CD14-positive monocyte (primary cell): Measurements from ENCODE around the gene PON1. TPM values are rescaled to one million over a fixed set of nuclear protein-coding genes. Genes with fewer than 3 reads are reported as not detected.

ENCODE experiments used
- DNase-seq, 3 donors: peaks; one replicate each; pipeline ENCODE4 v3.0.0-alpha.2; 2011 to 2022
- H2AFZ ChIP-seq: 2 replicates; pipeline ENCODE4 v1.6.0; 2012; ENCODE audit warnings: mild to moderate bottlenecking, low read depth, low read length, inconsistent platforms; ENCODE audit not compliant: insufficient read depth, poor library complexity, severe bottlenecking
- H3K27ac ChIP-seq, 2 donors: 1 replicate in 1 of 2; 2 replicates in 1 of 2; pipeline ENCODE4 v1.5.1; 2012 to 2013; ENCODE audit warnings: low read length in 2 of 2, control low read depth in 1 of 2, inconsistent platforms in 1 of 2, low read depth in 1 of 2, mild to moderate bottlenecking in 1 of 2
- H3K27me3 ChIP-seq, 2 donors: one replicate each; pipeline versions ENCODE4 v1.6.0 to v1.6.1; 2011 to 2013; ENCODE audit warnings: low read length in 2 of 2; ENCODE audit not compliant: control insufficient read depth in 2 of 2, insufficient read depth in 2 of 2
- H3K36me3 ChIP-seq, 2 donors: replicated peaks in 1 of 2; 1 replicate in 1 of 2; 2 replicates in 1 of 2; pipeline versions ENCODE4 v1.5.1 to v1.6.1; 2012 to 2013; ENCODE audit warnings: low read length in 2 of 2, control low read depth in 1 of 2, inconsistent platforms in 1 of 2, mild to moderate bottlenecking in 1 of 2; ENCODE audit not compliant: insufficient read depth in 2 of 2, control insufficient read depth in 1 of 2
- H3K4me1 ChIP-seq, 2 donors: 1 replicate in 1 of 2; 2 replicates in 1 of 2; pipeline versions ENCODE4 v1.5.1 to v1.6.1; 2012 to 2013; ENCODE audit warnings: low read length in 2 of 2, control low read depth in 1 of 2, inconsistent platforms in 1 of 2, mild to moderate bottlenecking in 1 of 2, moderate library complexity in 1 of 2; ENCODE audit not compliant: insufficient read depth in 2 of 2, control insufficient read depth in 1 of 2
- H3K4me2 ChIP-seq: replicated peaks from 2 replicates; pipeline ENCODE3; 2012; ENCODE audit warnings: low read length, moderate library complexity, mild to moderate bottlenecking; ENCODE audit not compliant: poor library complexity, severe bottlenecking; ENCODE audit errors: extremely low read depth
- H3K4me3 ChIP-seq, 3 experiments: fragments of 200-600 bp in 1 of 3; sonication (generic) in 1 of 3; replicated peaks in 1 of 3; 1 replicate in 2 of 3; 2 replicates in 1 of 3; pipeline ENCODE4 v1.5.1; 2011 to 2013; ENCODE audit warnings: low read length in 3 of 3, mild to moderate bottlenecking in 3 of 3, control low read depth in 2 of 3, low read depth in 2 of 3, inconsistent platforms in 1 of 3, moderate library complexity in 1 of 3
- H3K79me2 ChIP-seq: 2 replicates; pipeline ENCODE4 v1.6.0; 2012; ENCODE audit warnings: mild to moderate bottlenecking, control low read depth, inconsistent platforms, low read length, moderate library complexity; ENCODE audit not compliant: insufficient read depth
- H3K9ac ChIP-seq: 2 replicates; pipeline ENCODE4 v1.6.0; 2017; ENCODE audit warnings: low read length, mild to moderate bottlenecking; ENCODE audit not compliant: insufficient read depth, poor library complexity, severe bottlenecking
- H3K9me3 ChIP-seq, 2 donors: replicated peaks in 1 of 2; 1 replicate in 1 of 2; 2 replicates in 1 of 2; pipeline versions ENCODE4 v1.5.1 to v1.6.1; 2012 to 2013; ENCODE audit warnings: low read length in 2 of 2, control low read depth in 1 of 2; ENCODE audit not compliant: control insufficient read depth in 1 of 2, insufficient read depth in 1 of 2
- H4K20me1 ChIP-seq: 2 replicates; pipeline ENCODE4 v1.6.0; 2012; ENCODE audit warnings: mild to moderate bottlenecking, low read length, control low read depth, moderate library complexity; ENCODE audit not compliant: insufficient read depth
- H3K27ac Mint-ChIP-seq, 7 donors: one replicate each; pipeline ENCODE4 v1.8.0; 2020; ENCODE audit warnings: mild to moderate bottlenecking in 7 of 7, mixed read lengths in 7 of 7, moderate library complexity in 6 of 7, inconsistent platforms in 2 of 7
- H3K27me3 Mint-ChIP-seq, 3 donors: one replicate each; pipeline ENCODE4 v1.8.0; 2021 to 2022; ENCODE audit warnings: low read depth in 3 of 3, mild to moderate bottlenecking in 3 of 3, mixed read lengths in 3 of 3, moderate library complexity in 3 of 3, inconsistent platforms in 1 of 3
- H3K36me3 Mint-ChIP-seq, 2 donors: one replicate each; pipeline ENCODE4 v1.8.0; 2020; ENCODE audit warnings: mixed read lengths in 2 of 2, inconsistent platforms in 1 of 2, mild to moderate bottlenecking in 1 of 2
- H3K4me1 Mint-ChIP-seq: one replicate; pipeline ENCODE4 v1.8.0; 2020; ENCODE audit warnings: mild to moderate bottlenecking, mixed read lengths
- H3K4me3 Mint-ChIP-seq, 2 donors: one replicate each; pipeline ENCODE4 v1.8.0; 2020; ENCODE audit warnings: mild to moderate bottlenecking in 2 of 2, mixed read lengths in 2 of 2, moderate library complexity in 1 of 2
- H3K9me3 Mint-ChIP-seq, 7 donors: one replicate each; pipeline ENCODE4 v1.8.0; 2020 to 2022; ENCODE audit warnings: mixed read lengths in 7 of 7, mild to moderate bottlenecking in 6 of 7, moderate library complexity in 6 of 7, inconsistent platforms in 2 of 7
- CTCF ChIP-seq: fragments of 200-600 bp; IDR thresholded peaks from one replicate; pipeline ENCODE4 v1.8.0; 2022; ENCODE audit warnings: antibody characterized with exemption, mild to moderate bottlenecking
- WGBS: methylation state at CpG from one replicate; pipeline ENCODE4 v1.1.5; 2013; ENCODE audit warnings: missing lambda C conversion rate; ENCODE audit not compliant: insufficient coverage; 5-methylcytosine and 5-hydroxymethylcytosine counted together
- intact Hi-C, 2 donors: fragments of 100-400 bp; cut with micrococcal nuclease; formaldehyde crosslinking; loops; one replicate each; pipeline versions ENCODE4 v1.15.0 to v1.15.1; 2023
- polyA plus RNA-seq, 3 donors: library from polyadenylated mRNA; depleted of rRNA in 1 of 3; unstranded in 2 of 3; stranded (reverse) in 1 of 3; fragments of 300-500 nt in 2 of 3; fragments of >200 nt in 1 of 3; fragmentation: Illumina TruSeq in 2 of 3; gene quantifications; 1 replicate in 2 of 3; 2 replicates in 1 of 3; pipeline ENCODE4 v1.2.3, GENCODE V29; 2012 to 2021

PON1 gene
- polyA plus RNA-seq, 3 donors, result not detected

- no peaks in the 10 kb centered on the region for H4K20me1 ChIP-seq
- H3K9ac ChIP-seq, result no peak overlapping the region
- H3K36me3 ChIP-seq, result no peaks in the 10 kb centered on the region
- H3K36me3 Mint-ChIP-seq, result no peaks in the 10 kb centered on the region
- no peaks in the 10 kb centered on the region for H3K79me2 ChIP-seq
- intact Hi-C loops, result no loop called here
- no peak for DNase-seq
- no peaks in the 10 kb centered on the region for H3K9me3 ChIP-seq
- H3K4me3 ChIP-seq, result no peak overlapping the region
- H3K27ac ChIP-seq, result no peak overlapping the region
- no peak for TF ChIP-seq CTCF
- H3K27ac Mint-ChIP-seq, result no peak overlapping the region
- peaks cover 0 to 7% (median 4%) of the 10 kb centered on the region in 7 donors for H3K9me3 Mint-ChIP-seq
- 100% methylated on average over 1 of the region's 2 CpGs for WGBS
- H3K4me1 Mint-ChIP-seq, result no peaks in the 10 kb centered on the region
- no peaks in the 10 kb centered on the region for H3K27me3 ChIP-seq
- H3K4me2 ChIP-seq, result no peak overlapping the region
- no peaks in the 10 kb centered on the region for H3K4me1 ChIP-seq
- no peak overlapping the region for H3K4me3 Mint-ChIP-seq
- H3K27me3 Mint-ChIP-seq, result no peaks in the 10 kb centered on the region
- no peak overlapping the region for H2AFZ ChIP-seq
Measured at GRCh38 chr7:95340491-95340890, 16.2 kb upstream of the PON1 start.

- Histone ChIP-seq H3K79me2 (no peaks in the 10 kb centered on the region), H3K4me1 (no peaks in the 10 kb centered on the region), H3K9me3 (no peaks in the 10 kb centered on the region), H3K4me2 (no peak overlapping the region), H3K27me3 (no peaks in the 10 kb centered on the region), H3K27ac (no peak overlapping the region), H3K4me3 (no peak overlapping the region), H3K36me3 (no peaks in the 10 kb centered on the region), H2AFZ (no peak overlapping the region), H4K20me1 (no peaks in the 10 kb centered on the region), H3K9ac (no peak overlapping the region)
- Mint-ChIP-seq H3K27ac (no peak overlapping the region), H3K9me3 (peaks cover 0 to 6% (median 4%) of the 10 kb centered on the region in 7 donors), H3K36me3 (no peaks in the 10 kb centered on the region), H3K4me1 (no peaks in the 10 kb centered on the region), H3K27me3 (no peaks in the 10 kb centered on the region), H3K4me3 (no peak overlapping the region)
- WGBS, result no CpG with 5 or more reads among the region's 3 CpGs
- DNase-seq, result no peak
- intact Hi-C loops, result no loop called here
- no peak for TF ChIP-seq CTCF
Measured at GRCh38 chr7:95338832-95339231, 14.5 kb upstream of the PON1 start.
